WTC11 (cell line): ENCODE data around the gene REEP1. TPM values are rescaled to one million over a fixed set of nuclear protein-coding genes. Genes with fewer than 3 reads are reported as not detected.

Source experiments
- ATAC-seq: fragments of 200-7000 bp; cut with Tn5 transposase; 2 replicates; pipeline ENCODE4 v1.10.0; 2021; ENCODE audit warnings: mild to moderate bottlenecking, moderate library complexity
- CTCF ChIA-PET: fragments of 300-600 bp; sonication (Branson Sonifier 250); formaldehyde crosslinking; loops from one replicate; lab custom pipeline; 2021; ENCODE audit warnings: antibody characterized with exemption; lab: Charles Lee
- POLR2A ChIA-PET: fragments of 350-600 bp; sonication (Branson Sonifier 250); formaldehyde crosslinking; loops from one replicate; lab custom pipeline; 2021; ENCODE audit warnings: antibody characterized with exemption; lab: Charles Lee
- DNase-seq: peaks from one replicate; pipeline ENCODE4 v3.0.0; 2021; ENCODE audit warnings: low spot score
- H3K27ac Mint-ChIP-seq: 2 replicates; pipeline ENCODE4 v1.8.0; 2021; ENCODE audit warnings: mixed read lengths
- H3K27me3 Mint-ChIP-seq: 2 replicates; pipeline ENCODE4 v1.8.0; 2021; ENCODE audit warnings: low read depth, mild to moderate bottlenecking, moderate library complexity, mixed read lengths
- H3K36me3 Mint-ChIP-seq: 2 replicates; pipeline ENCODE4 v1.8.0; 2021; ENCODE audit warnings: mixed read lengths
- H3K4me1 Mint-ChIP-seq: 2 replicates; pipeline ENCODE4 v1.8.0; 2022; ENCODE audit warnings: mixed read lengths
- H3K4me3 Mint-ChIP-seq: 2 replicates; pipeline ENCODE4 v1.8.0; 2021; ENCODE audit warnings: mild to moderate bottlenecking, moderate library complexity, mixed read lengths
- H3K9me3 Mint-ChIP-seq: 2 replicates; pipeline ENCODE4 v1.8.0; 2021; ENCODE audit warnings: mixed read lengths
- ARID4B ChIP-seq: sonication (generic); formaldehyde crosslinking; IDR thresholded peaks from 2 replicates; pipeline ENCODE4 v1.8.0; 2023; ENCODE audit warnings: missing genetic modification reagents, mild to moderate bottlenecking, borderline replicate concordance
- ATF1 ChIP-seq: sonication (generic); formaldehyde crosslinking; IDR thresholded peaks from 2 replicates; pipeline ENCODE4 v1.8.1; 2023; ENCODE audit warnings: mild to moderate bottlenecking, moderate library complexity, missing genetic modification reagents
- ELF4 ChIP-seq: sonication (generic); formaldehyde crosslinking; IDR thresholded peaks from 2 replicates; pipeline ENCODE4 v1.8.1; 2022; ENCODE audit warnings: low read depth, mild to moderate bottlenecking, moderate library complexity, missing genetic modification reagents
- ERG ChIP-seq: fragments of 250-450 bp; sonication (Bioruptor Pico); IDR thresholded peaks from 2 replicates; pipeline ENCODE4 v1.8.0; 2021; ENCODE audit warnings: mild to moderate bottlenecking
- ESRRA ChIP-seq: sonication (generic); formaldehyde crosslinking; IDR thresholded peaks from 2 replicates; pipeline ENCODE4 v1.8.1; 2022; ENCODE audit warnings: mild to moderate bottlenecking, missing genetic modification reagents, borderline replicate concordance
- GRHL2 ChIP-seq: fragments of 250-450 bp; sonication (Bioruptor Pico); IDR thresholded peaks from 2 replicates; pipeline ENCODE4 v1.8.0; 2022; ENCODE audit warnings: mild to moderate bottlenecking, moderate library complexity; ENCODE audit not compliant: insufficient replicate concordance, severe bottlenecking
- JUN ChIP-seq: sonication (generic); formaldehyde crosslinking; IDR thresholded peaks from 2 replicates; pipeline ENCODE4 v1.8.0; 2023; ENCODE audit warnings: mild to moderate bottlenecking, missing genetic modification reagents
- MXD4 ChIP-seq: fragments of 250-450 bp; sonication (Bioruptor Pico); IDR thresholded peaks from 2 replicates; pipeline ENCODE4 v1.8.0; 2021; ENCODE audit warnings: mild to moderate bottlenecking, moderate library complexity, borderline replicate concordance
- MYBL2 ChIP-seq: sonication (generic); formaldehyde crosslinking; IDR thresholded peaks from 2 replicates; pipeline ENCODE4 v1.8.1; 2023; ENCODE audit warnings: mild to moderate bottlenecking, moderate library complexity, missing genetic modification reagents
- NFE2L1 ChIP-seq: sonication (generic); formaldehyde crosslinking; IDR thresholded peaks from 2 replicates; pipeline ENCODE4 v1.8.1; 2023; ENCODE audit warnings: missing genetic modification reagents
- TP53 ChIP-seq: sonication (generic); formaldehyde crosslinking; IDR thresholded peaks from 2 replicates; pipeline ENCODE4 v1.8.1; 2023; ENCODE audit warnings: mild to moderate bottlenecking, missing genetic modification reagents
- ZNF423 ChIP-seq: fragments of 250-450 bp; sonication (Bioruptor Pico); IDR thresholded peaks from 2 replicates; pipeline ENCODE4 v2.1.2; 2022; ENCODE audit warnings: mild to moderate bottlenecking, moderate library complexity
- ZNF671 ChIP-seq: fragments of 250-450 bp; sonication (Bioruptor Pico); IDR thresholded peaks from 2 replicates; pipeline ENCODE4 v1.8.0; 2021; ENCODE audit warnings: mild to moderate bottlenecking
- ZSCAN18 ChIP-seq: fragments of 250-450 bp; sonication (Bioruptor Pico); IDR thresholded peaks from 2 replicates; pipeline ENCODE4 v2.1.2; 2022; ENCODE audit warnings: mild to moderate bottlenecking, moderate library complexity
- total RNA-seq: library from RNA; stranded (reverse); gene quantifications from 3 replicates; pipeline ENCODE4 v1.2.3, GENCODE V29; 2021
- TF ChIP-seq, protein P1 (sequence below): sonication (generic); formaldehyde crosslinking; IDR thresholded peaks from 2 replicates; pipeline ENCODE4 v1.8.1; 2023; ENCODE audit warnings: mild to moderate bottlenecking, moderate library complexity, missing genetic modification reagents
- TF ChIP-seq, protein P2 (sequence below): sonication (generic); formaldehyde crosslinking; IDR thresholded peaks from 2 replicates; pipeline ENCODE4 v1.8.1; 2022; ENCODE audit warnings: low read depth, mild to moderate bottlenecking, moderate library complexity, missing genetic modification reagents, borderline replicate concordance

REEP1 gene
- total RNA-seq, 1 experiment from 2014 or later = 1.9 TPM

DNA sequence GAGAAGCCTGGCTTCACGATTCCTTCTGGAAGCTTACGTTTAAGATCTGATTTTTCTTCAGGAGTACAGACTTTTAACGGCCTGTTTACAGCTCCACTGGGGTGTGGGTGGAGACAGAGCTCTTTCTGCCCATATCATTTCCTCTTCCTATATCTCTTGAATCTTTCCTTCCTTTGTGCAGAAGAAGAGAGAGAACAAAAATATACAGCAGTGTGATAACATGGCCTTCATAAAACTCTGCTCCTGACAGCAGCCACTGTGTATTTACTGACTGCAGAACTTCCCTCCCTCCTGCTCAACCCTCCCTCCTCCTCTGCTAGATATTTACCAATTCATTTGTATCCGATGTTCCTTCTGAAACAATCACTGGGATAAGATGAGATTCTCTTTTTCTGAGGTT lies 34.1 kb upstream of the REEP1 start:
- Mint-ChIP-seq H3K27me3 (peaks cover 6% of the 10 kb centered on the region; the same call in 1 of the 2 replicates), H3K4me1 (peaks cover 9% of the 10 kb centered on the region), H3K27ac (no peak overlapping the region), H3K36me3 (peaks cover 3% of the 10 kb centered on the region; the same call in 1 of the 2 replicates), H3K4me3 (no peak overlapping the region)
- ATAC-seq = no peak
- no peak for DNase-seq
- ChIA-PET POLR2A (no interaction called here), CTCF (interaction anchor here (1.4 to 4.2 kb wide), 7 partner anchors 18 to 283 kb away, joined by 3 to 45 read pairs (median 5); partner anchors contain the start of gene REEP1)
- TF ChIP-seq MXD4 (CRISPR knock-in tag) (no peak), ZSCAN18 (CRISPR knock-in tag) (no peak), ERG (no peak), ESRRA (no peak), ATF1 (no peak), ELF4 (CRISPR knock-in tag) (no peak), ZNF423 (CRISPR knock-in tag) (no peak)
- TF ChIP-seq, protein P1, sequence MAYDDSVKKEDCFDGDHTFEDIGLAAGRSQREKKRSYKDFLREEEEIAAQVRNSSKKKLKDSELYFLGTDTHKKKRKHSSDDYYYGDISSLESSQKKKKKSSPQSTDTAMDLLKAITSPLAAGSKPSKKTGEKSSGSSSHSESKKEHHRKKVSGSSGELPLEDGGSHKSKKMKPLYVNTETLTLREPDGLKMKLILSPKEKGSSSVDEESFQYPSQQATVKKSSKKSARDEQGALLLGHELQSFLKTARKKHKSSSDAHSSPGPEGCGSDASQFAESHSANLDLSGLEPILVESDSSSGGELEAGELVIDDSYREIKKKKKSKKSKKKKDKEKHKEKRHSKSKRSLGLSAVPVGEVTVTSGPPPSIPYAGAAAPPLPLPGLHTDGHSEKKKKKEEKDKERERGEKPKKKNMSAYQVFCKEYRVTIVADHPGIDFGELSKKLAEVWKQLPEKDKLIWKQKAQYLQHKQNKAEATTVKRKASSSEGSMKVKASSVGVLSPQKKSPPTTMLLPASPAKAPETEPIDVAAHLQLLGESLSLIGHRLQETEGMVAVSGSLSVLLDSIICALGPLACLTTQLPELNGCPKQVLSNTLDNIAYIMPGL (CRISPR knock-in tag) = no peak
- TF ChIP-seq, all 79 proteins: peak for 0
- peaks cover 25% of the 10 kb centered on the region for H3K9me3 Mint-ChIP-seq

DNA sequence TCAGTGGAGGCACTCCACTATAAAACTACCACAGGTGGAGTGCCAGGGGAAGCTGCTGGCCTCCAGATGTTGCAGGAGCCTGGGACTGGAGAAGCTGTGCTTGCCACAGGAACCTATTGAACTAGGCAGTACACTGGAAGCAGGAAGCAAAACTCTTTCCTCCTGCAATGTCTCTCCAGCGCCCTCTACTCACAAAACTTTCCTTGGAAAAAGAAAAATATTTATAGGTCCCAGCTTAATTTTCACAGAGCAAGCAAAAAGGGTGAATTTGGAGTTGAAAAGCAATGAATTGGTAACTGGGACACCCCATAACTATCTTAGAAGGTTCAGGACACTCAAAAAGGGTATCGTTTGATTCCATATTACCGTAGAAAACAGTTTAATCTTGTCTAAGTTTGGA lies 33.2 kb upstream of the REEP1 start:
- H3K27me3 Mint-ChIP-seq = peaks cover 6% of the 10 kb centered on the region; the same call in 1 of the 2 replicates
- TF ChIP-seq ZNF671 (CRISPR knock-in tag) (no peak), ATF1 (no peak), JUN (CRISPR knock-in tag) (no peak), NFE2L1 (no peak), TP53 (CRISPR knock-in tag) (no peak), GRHL2 (CRISPR knock-in tag) (no peak), ESRRA (no peak)
- TF ChIP-seq, all 79 proteins: peak for 0
- ChIA-PET POLR2A (no interaction called here), CTCF (interaction anchor here (0.8 to 4.2 kb wide), 6 partner anchors 14 to 290 kb away, joined by 3 to 45 read pairs (median 4); no protein-coding TSS in a partner anchor)
- ATAC-seq (no peak), DNase-seq (no peak)
- H3K27ac Mint-ChIP-seq = no peak overlapping the region
- H3K9me3 Mint-ChIP-seq = peaks cover 20% of the 10 kb centered on the region
- no peak overlapping the region for H3K4me3 Mint-ChIP-seq
- H3K4me1 Mint-ChIP-seq = peaks cover 9% of the 10 kb centered on the region
- H3K36me3 Mint-ChIP-seq = peaks cover 3% of the 10 kb centered on the region; the same call in 1 of the 2 replicates

- H3K27me3 Mint-ChIP-seq = peaks cover 6% of the 10 kb centered on the region; the same call in 1 of the 2 replicates
- H3K36me3 Mint-ChIP-seq = peaks cover 3% of the 10 kb centered on the region; the same call in 1 of the 2 replicates
- peaks cover 20% of the 10 kb centered on the region for H3K9me3 Mint-ChIP-seq
- CTCF ChIA-PET = interaction anchor here (0.6 to 4.8 kb wide), 19 partner anchors 35 to 540 kb away, joined by 3 to 52 read pairs (median 3); no protein-coding TSS in a partner anchor
- H3K4me1 Mint-ChIP-seq = peaks cover 9% of the 10 kb centered on the region
- POLR2A ChIA-PET = interaction anchor here (0.7 kb wide), 1 partner anchor 124 kb away, joined by 5 read pairs; no protein-coding TSS in a partner anchor
- DNase-seq = peak; percentile 73
- TF ChIP-seq, protein P2, sequence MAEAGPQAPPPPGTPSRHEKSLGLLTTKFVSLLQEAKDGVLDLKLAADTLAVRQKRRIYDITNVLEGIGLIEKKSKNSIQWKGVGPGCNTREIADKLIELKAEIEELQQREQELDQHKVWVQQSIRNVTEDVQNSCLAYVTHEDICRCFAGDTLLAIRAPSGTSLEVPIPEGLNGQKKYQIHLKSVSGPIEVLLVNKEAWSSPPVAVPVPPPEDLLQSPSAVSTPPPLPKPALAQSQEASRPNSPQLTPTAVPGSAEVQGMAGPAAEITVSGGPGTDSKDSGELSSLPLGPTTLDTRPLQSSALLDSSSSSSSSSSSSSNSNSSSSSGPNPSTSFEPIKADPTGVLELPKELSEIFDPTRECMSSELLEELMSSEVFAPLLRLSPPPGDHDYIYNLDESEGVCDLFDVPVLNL = no peak
- TF ChIP-seq ZNF423 (CRISPR knock-in tag) = peak; percentile 16; the same call in 1 of the 2 replicates
- TF ChIP-seq MYBL2 = no peak
- no peak for TF ChIP-seq ESRRA
- no peak for TF ChIP-seq ARID4B (CRISPR knock-in tag)
- TF ChIP-seq, all 79 proteins: peak for 1
- Mint-ChIP-seq H3K27ac (peak overlapping the region; percentile 61; the same call in 1 of the 2 replicates), H3K4me3 (peak overlapping the region; percentile 50)
- ATAC-seq = peak; percentile 87
These were observed 30.9 kb upstream of the REEP1 start for GRCh38 chr2:86368161-86368824.
